Mucosa of descending colon (tissue), 3 donors: ENCODE measurements around the gene SPOCD1. TPM values are rescaled to one million over a fixed set of nuclear protein-coding genes. Genes with fewer than 3 reads are reported as not detected.

ENCODE experiments used
- ATAC-seq: fragments of 200-7000 bp; cut with Tn5 transposase; one replicate; pipeline ENCODE4 v1.9.1; 2020; ENCODE audit warnings: mild to moderate bottlenecking, moderate library complexity
- DNase-seq, 3 donors: peaks; one replicate each; pipeline ENCODE4 v3.0.0-alpha.2; 2020
- H3K36me3 ChIP-seq: fragments of 200-600 bp; one replicate; pipeline ENCODE4 v1.8.0; 2021; ENCODE audit warnings: low read depth, mild to moderate bottlenecking
- H3K4me1 ChIP-seq: fragments of 200-600 bp; one replicate; pipeline ENCODE4 v1.8.0; 2021; ENCODE audit warnings: low read depth, mild to moderate bottlenecking
- H3K4me3 ChIP-seq: fragments of 200-600 bp; one replicate; pipeline ENCODE4 v1.8.0; 2021; ENCODE audit warnings: mild to moderate bottlenecking
- H3K9me3 ChIP-seq: fragments of 200-600 bp; one replicate; pipeline ENCODE4 v1.8.0; 2021; ENCODE audit warnings: mild to moderate bottlenecking
- intact Hi-C, 2 donors: fragments of 100-400 bp; cut with DNase I in 1 of 2; cut with micrococcal nuclease in 1 of 2; formaldehyde crosslinking; loops; one replicate each; pipeline versions ENCODE4 v1.11.0 to v1.11.1; 2022; cut with DNase I, micrococcal nuclease
- total RNA-seq, 3 donors: library from RNA; stranded (reverse); fragmentation: NEBNext Ultra II Directional in 2 of 3; extraction: Animal tissue kit (Norgen Biotek cat#: 25700) in 2 of 3; gene quantifications; one replicate each; pipeline versions ENCODE4 v1.2.1 to v1.2.4, GENCODE V29; 2021 to 2023
- TF ChIP-seq, protein P1 (sequence below): fragments of 200-600 bp; IDR thresholded peaks from one replicate; pipeline ENCODE4 v1.8.0; 2022; ENCODE audit warnings: antibody characterized with exemption, mild to moderate bottlenecking
- donor health status: DM: no; HTN: no; CAD: no; lungs with moderate emphysema.
- donor health status: DM: no; HTN: no; CAD: no.
- donor health status: DM: no; HTN: yes; CAD: no.

SPOCD1 gene
- total RNA-seq, 3 donors from 2014 or later, result 0.99 TPM; not detected in 2

DNA sequence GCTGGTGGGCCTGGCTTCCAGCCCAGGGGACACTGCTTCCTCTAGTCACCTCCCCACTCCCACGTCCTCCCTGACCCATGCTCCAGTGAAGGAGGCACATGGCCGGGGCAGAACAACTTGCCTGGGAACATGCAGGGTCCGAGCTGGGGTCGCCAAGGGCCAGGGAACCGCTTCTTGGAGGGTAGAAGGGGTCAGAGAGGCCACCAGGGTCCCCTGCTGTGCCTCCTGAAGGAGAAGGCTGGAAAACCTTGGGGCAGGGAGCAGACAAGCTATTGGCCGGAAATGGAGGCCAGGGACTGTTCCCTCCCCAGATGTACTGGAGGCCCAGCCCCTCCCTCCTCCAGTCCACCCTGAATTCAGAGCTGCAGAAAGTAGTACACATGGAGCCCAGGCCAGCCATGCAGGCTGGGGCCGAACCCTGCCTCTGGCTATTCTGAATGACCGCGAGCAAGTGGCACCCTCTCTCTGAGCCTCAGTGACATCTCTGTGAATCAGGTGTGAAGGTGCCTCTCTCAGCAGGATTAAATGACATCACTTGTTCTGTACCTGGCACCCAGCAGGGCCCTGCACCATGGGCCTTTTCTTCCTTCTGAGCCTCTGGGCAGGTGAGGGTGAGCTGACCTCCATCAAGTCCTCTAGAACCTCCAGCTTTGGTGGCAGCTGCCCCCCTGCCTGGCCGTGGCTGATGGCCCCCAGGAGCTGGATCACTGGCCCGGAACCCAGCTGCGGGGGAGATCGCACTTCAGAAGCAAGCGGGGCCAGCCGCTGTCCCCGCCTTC is 15.7 kb downstream of the SPOCD1 start:
- no peak for ATAC-seq

DNA sequence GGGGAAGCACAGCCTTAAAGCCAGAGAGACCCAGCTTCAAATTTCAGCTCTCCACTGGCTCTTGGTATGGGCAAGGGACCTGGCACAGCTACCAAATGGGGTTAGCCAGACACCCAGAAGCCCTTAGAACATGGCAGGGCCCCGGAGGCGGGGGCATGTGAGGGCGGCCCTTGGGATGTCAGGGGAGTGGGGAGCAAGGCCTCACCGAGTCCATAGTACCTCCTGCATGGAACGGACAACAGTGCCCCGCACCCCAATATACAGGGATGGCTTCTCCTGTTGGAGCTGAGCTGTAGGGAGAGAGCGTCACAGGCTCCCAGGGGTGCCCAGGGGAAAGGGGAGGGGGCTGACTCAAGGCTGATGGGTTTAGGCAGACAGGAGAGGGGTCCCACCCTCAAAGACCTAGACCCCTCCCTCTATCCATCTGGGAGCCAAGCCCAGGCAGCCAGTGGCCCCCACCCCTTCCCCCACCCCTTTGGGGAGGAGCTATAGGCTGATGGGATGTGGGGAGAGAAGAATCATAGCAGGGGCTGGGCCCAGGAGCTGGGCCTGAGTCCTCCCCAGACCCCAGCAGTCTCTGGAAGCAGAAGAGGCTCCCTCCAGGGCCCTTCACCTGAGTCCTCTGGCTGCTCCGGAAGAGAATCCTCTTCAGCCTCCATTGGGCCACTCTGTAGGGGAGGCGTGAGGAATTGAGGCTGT is 16.5 kb downstream of the SPOCD1 start:
- intact Hi-C loops, result no loop called here
- Histone ChIP-seq H3K36me3 (no peaks in the 10 kb centered on the region), H3K9me3 (no peaks in the 10 kb centered on the region), H3K4me1 (no peaks in the 10 kb centered on the region), H3K4me3 (no peak overlapping the region)
- ATAC-seq (no peak), DNase-seq (no peak)
- TF ChIP-seq, protein P1, sequence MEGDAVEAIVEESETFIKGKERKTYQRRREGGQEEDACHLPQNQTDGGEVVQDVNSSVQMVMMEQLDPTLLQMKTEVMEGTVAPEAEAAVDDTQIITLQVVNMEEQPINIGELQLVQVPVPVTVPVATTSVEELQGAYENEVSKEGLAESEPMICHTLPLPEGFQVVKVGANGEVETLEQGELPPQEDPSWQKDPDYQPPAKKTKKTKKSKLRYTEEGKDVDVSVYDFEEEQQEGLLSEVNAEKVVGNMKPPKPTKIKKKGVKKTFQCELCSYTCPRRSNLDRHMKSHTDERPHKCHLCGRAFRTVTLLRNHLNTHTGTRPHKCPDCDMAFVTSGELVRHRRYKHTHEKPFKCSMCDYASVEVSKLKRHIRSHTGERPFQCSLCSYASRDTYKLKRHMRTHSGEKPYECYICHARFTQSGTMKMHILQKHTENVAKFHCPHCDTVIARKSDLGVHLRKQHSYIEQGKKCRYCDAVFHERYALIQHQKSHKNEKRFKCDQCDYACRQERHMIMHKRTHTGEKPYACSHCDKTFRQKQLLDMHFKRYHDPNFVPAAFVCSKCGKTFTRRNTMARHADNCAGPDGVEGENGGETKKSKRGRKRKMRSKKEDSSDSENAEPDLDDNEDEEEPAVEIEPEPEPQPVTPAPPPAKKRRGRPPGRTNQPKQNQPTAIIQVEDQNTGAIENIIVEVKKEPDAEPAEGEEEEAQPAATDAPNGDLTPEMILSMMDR, result no peak

More for the DNA sequence above, 15.7 kb downstream of the SPOCD1 start:
- Histone ChIP-seq H3K9me3 (no peaks in the 10 kb centered on the region), H3K36me3 (no peaks in the 10 kb centered on the region), H3K4me1 (no peaks in the 10 kb centered on the region), H3K4me3 (no peak overlapping the region)
- no peak for DNase-seq
- TF ChIP-seq, protein P1, result no peak
- intact Hi-C loops, result no loop called here

DNA sequence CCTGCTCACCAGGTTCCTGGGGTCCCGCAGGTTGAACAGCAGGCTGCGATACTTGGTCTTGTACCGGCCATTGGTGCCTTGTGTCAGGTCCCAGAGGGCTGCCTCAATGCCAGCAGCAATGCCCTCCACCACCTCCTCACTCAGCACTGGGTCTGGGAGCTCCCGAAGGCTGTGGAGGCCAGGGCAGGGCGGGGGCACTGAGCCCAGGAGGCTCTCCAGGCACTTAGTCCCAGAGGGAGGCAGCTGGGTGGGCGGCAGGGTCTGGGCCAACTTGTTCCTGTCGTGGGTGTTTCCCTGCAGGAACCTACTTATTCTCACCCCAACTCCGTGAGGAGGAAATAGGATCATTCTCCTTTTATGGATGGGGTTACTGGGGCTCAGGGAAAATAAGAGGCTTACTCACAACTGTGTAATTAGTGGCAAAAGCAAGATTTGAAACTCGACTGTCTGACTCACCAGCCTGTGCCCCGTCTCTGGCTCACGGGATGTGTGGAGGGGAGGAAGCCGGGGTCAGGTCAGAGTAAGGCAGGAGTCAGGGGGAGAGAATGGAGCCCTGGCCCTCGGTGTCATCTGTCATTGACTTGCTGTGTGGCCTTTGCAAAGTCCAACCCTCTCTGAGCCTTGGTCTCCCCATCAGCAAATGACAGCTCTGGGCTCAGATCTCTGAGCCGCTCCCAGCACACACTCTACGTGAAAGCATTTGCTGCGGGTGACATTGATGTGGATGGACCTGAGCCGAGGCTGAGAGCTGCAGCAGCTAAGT is 17.2 kb downstream of the SPOCD1 start:
- no peaks in the 10 kb centered on the region for H3K36me3 ChIP-seq
- TF ChIP-seq, protein P1, result no peak
- no peak overlapping the region for H3K4me3 ChIP-seq
- DNase-seq (no peak), ATAC-seq (peak; percentile 41)
- intact Hi-C loops, result no loop called here
- no peaks in the 10 kb centered on the region for H3K9me3 ChIP-seq
- H3K4me1 ChIP-seq, result no peaks in the 10 kb centered on the region

DNA sequence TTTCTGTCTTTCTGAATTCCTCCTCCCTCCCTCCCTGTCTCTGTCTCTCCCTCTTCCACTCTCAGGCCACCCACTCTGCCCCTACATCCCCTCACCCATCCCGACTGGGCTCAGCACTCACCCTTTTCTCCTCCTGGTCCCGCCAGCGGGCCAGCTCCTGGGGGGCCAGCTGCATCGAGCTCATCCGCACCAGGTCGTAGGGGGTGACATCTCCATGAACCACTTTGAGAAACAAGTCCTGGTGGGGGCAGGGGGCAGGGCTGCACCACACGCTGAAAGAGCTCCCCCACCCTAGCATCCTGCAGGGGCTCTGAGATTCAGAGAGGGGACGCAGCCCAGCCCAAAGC is 17.8 kb downstream of the SPOCD1 start:
- DNase-seq, result no peak
- intact Hi-C loops, result no loop called here
- H3K9me3 ChIP-seq, result no peaks in the 10 kb centered on the region
- no peaks in the 10 kb centered on the region for H3K4me1 ChIP-seq
- no peak overlapping the region for H3K4me3 ChIP-seq
- no peaks in the 10 kb centered on the region for H3K36me3 ChIP-seq
- ATAC-seq, result no peak
- TF ChIP-seq, protein P1, result no peak

DNA sequence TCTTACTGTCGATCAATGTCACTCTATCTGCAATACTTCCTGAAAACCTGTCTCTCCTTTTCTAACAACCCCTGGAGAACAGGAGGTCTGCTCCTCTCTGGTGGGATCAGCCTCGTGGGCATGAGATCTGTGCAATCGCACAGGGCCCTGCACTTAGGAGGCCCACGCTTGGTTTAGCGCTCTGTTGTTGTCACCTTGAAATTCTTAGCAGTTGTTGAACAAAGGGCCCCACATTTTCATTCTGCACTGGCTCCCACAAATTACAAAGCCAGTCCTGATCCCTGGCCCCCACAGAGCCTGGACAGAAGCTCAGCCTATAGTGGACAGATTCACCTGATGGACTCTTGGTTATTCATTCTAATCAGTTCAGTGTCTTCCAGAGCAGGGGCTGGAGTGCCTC is 18.6 kb downstream of the SPOCD1 start:
- Histone ChIP-seq H3K4me1 (no peaks in the 10 kb centered on the region), H3K9me3 (no peaks in the 10 kb centered on the region), H3K4me3 (no peak overlapping the region), H3K36me3 (no peaks in the 10 kb centered on the region)
- TF ChIP-seq, protein P1, result no peak
- DNase-seq (no peak), ATAC-seq (no peak)
- intact Hi-C loops, result no loop called here
